Stimulated activated CD8-positive, alpha-beta memory T cell treated with anti-CD3 and anti-CD28 coated beads, Interleukin-4, amount 100 ng/mL, for 24 hours (primary cell): Measurements from ENCODE around the gene RPS17.
A peak's percentile ranks its signal among the peaks of the same experiment; 100 is the strongest.

Experiments
- DNase-seq: peaks from one replicate; pipeline ENCODE4 v3.0.0-alpha.2; 2020; ENCODE audit warnings: low read depth

The RPS17 gene

DNA sequence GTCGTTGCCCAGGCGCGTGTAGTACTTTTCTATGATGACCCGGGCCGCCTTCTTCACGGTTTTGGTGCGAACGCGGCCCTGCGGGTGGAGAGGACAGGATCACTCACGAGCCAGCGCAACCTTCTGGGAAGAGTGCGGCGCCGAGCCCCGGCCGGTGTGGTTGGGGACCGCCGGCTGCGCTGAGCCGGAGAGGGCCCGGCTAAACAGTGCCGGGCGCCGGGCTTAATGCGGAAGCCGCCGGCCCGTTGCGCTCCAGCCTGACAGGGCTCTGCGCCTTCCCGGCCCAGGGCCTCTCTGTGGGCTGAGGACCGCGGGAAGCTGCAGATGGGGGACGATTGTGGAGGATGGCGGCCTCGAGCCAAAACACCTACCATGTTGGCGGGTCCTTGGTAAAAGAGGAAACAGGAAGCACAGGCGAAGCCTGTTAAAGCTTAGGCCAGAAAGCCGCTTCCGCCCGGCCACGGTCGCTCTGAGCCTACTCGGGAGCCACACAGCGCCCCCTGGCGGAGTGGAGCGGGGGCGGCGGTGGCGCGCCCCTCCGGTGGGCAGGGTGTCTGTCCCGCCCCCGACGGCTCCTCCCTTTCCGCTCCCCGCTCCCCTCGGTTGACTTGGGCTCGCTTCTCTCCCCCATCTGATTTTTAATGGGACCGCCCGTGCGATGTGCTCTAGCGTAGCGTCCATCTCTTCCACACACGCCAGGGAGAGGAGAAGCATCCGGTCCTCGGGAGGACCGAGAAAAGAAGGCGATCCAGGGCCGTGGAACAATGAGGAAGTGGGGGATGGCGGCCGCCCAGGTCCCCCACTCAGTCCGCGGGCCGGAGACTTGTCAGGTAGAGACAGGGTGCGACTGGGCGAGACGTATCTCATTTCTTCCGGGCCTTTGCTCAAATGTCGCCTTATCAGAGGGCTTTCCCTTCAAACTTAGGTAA, at the start of gene RPS17:
Gene RPS17 (minus strand): TSS at position 403 of the 929 bp plus-strand sequence. CDS start 29 bp downstream, at position 374.
- peak; percentile 97 for DNase-seq

DNA sequence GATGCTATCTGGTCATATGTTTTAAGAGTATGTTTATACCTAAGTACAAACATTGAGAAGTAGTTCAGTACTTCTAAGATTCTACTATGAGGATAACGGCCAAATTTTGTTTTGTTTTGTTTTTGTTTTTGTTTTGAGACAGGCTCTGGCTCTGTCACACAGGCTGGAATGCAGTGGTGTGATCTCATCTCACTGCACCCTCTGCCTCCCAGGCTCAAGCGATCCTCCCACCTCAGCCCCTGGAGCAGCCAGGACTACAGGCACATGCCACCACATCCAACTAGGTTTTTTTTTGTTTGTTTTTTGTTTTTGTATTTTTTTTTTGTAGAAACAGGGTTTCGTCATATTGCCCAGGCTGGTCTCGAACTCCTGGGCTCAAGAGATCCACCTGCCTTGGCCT, 47.5 kb upstream of the RPS17 start:
- DNase-seq: no peak

DNA sequence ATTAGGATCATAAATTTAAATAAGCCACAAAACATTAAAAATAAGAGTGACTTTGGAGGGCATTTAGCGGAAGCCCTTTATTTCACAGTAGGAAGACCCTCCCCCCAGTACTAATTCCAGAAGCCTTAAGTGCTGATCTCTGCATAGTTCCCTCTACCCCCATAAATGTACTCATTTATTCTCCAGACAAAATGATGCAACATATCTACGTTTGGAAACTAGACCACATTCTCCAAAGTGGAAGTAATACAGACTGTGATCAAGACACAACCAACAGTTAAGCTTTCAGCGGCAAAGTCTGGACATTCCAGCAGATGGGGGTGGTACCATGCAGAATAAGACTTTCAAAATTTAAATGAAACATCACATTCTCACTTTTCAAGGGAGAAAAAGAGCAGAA, 44.8 kb upstream of the RPS17 start:
- DNase-seq: no peak

DNA sequence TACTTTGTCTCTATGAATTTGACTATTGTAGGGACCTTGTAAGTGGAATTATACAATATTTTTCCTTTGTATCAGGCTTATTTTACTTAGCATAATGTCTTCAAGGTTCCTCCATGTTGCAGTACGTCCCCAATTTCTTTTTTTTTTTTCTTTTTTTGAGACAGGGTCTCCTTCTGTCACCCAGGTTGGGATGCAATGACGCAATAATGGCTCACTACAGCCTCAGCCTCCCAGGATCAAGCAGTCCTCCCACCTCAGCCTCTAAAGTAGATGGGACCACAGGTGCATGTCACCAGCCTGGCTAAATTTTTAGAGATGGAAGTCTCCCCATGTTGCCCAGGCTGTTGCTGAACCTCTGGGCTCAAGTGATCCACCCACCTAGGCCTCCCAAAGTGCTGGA, 40.5 kb upstream of the RPS17 start:
- DNase-seq: no peak

DNA sequence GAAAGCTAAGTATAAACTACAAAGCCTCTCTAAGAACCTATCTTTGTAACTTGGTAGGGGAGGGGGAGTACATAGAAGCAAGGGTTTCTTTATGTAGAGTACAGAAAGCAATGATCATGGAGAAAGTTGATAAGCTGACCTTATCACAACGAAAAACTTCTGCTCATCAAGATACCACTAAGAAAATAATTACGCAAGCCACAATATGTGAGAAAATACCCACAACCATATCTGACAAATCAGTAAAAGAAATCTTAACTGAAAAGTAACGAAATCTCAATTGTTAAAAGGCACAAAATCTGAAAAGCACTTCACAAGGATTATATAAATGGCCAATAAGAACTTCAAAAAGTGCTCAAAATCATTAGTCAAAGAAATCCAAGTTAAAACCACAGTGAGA, 35.1 kb upstream of the RPS17 start:
- DNase-seq: no peak

DNA sequence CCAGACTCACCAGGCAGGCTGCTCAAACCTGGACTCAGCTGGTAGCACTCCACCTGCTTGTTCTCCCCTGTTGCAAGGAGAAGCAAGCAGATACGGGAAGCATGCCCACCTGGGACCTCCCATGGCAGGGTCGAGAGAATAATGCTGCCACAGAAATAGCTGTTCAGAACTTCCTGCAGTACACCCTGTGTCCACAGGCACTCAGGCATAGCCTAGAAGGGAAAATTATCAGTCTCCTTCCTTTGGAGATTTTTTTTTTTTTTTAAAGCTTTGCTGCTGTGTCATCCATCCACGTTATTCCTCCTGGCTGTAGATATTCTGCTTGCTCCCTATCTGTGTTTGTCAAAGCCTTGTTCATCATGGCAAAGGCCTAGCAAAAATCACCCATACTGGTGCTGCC, 32.7 kb upstream of the RPS17 start:
- no peak for DNase-seq

DNA sequence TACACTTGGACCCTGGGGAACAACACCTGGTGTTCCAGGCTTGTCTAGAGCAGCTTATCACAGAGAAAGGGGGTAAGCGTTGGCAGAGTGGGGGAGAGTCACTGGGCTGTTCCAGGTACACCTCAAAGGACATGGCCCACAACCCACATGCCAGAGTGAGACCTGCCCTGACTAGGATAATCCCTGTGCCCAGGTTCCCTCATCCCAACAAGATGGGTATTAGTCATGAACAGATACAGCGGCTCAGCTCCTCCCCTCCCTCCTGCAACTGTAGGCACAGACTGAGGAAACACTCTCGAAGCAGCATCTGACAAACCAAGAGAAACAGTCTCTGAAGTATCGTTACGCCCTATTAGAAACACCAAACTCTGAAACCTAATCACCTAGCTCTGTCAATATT, 32.1 kb upstream of the RPS17 start:
- no peak for DNase-seq

DNA sequence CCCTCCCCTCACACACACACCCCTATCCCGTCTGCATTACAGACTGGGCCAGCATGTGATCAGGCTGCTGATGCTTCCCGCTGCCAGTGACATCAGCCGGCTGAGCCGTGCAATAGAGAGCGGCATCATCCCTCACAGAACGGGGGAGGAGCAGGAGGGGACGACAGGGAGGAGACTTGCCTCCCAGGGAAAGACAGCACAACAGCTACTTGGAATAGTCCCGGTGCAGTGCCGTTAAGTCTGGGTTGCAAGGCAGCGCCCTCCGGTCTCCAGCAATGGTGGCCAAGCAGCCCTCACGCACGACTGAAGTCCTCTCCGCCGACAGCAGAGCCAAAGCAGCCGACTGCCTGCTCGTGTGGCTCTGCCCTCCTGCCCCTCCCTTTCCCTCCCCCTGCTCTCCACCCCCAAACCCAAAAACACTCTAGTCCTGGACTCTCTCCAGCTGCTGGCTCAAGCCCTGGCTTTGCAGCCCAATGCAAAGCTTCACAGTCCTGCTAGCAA, 31.5 kb upstream of the RPS17 start:
- DNase-seq: no peak

DNA sequence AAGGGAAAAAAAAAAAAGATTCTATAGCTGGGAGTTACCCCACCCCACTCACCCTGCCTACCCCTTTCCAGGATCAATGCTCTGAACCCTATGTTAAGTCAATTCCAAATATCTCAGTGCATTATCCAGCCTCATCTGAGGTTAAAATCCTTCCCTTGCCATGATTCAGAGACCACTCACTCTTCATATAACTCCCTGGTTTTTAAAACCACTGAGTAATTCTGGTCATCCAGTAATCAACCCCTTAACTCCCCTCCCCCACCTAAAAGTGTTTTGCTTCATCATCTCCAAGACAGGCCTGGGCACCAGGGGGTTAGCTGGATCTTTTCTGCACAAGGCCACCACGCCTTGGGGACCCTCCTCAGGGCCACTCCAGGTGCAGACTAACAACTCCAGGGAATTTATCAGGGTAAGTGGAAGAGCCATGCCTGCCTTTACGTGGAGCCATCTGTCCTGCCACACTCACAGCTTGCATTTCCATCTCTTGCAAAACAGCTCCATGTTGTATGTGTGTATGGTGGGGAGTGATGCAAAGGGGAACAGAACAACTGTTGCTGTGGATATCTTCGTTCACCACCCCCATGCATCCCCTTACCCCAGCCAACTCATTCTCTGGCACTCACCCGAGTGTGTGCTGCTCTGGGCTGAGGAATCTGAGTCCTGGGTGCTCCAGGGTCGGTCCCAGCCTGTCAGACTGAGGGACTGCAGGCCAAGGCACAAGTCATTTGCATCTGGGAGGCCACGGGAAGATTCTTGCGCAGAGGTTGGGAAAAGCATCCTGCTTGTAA, 30.7 kb upstream of the RPS17 start:
- no peak for DNase-seq

DNA sequence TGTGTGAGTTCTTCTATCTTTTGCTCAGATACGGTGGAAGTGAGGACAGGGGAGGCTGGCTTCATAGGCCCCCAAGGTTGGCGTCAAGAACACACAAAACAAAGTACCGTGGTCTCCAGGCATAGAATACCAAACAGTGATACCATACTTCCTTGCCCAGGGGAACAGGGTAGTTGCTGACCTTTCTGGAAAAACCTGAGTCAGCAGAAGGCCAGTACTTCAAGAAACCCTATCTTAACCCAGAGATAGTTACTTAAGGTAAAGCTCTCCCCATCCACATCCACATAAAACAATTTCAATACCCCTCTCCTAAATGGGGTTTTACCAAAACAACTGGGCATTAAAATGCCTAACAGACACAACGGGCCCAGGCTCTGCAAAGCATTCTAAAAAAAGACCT, 29.6 kb upstream of the RPS17 start:
- no peak for DNase-seq

DNA sequence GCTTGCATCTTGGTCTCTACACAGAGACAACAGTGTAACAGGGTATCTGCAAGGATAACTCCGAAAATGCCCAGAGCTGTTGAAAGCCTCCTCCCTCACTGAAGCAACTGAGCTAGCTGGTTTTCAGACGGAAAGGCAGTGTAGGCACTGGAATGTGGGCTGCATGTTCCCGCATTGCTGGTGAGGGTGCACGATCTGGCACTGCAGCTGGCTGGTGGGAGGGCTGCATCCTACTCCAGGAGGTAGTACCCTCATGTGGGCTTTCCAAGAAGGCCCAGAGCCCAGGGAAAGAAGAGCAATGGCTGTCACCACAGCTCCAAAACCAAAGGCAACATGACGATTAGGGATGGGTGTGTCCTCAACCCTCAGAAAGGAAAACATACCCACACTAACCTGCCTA, 28.7 kb upstream of the RPS17 start:
- DNase-seq: no peak

DNA sequence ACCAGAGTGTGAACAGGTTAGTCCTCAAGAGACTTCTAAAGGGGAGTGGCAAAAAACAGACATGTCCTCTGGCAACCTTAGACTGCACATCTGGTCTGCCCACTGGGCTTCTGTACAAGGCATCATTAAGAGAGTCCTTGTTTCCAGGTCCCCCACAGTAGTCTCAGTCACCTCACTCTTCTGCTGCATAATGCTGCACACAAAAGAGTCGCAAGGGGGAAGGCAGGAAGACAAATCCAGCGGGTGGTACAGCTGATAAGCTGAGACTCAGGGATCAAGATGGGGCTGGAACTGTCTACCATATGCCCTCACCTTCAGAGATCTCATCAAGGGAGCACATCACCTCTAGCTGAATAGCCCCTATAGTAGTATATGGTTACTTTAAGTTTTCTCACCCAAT, 27.4 kb upstream of the RPS17 start:
- no peak for DNase-seq

DNA sequence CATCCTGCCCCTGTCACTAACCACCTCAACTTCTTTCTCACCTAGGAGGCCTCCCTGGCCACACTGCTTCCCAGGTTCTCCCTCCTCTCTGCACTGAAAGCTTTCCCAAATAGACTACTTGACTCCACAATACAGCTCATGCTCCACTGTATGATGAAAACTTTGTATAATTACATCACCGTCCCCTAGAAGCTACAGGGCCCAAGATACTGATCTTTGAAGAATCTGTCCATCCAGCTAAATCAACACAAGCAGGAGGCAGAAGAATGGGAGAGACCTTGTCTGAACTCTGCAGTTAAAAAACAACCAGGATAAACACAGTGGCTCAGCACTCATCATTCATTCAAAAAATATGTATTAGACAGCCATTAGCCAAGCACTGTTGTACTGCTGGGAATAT, 26.4 kb upstream of the RPS17 start:
- DNase-seq: no peak

DNA sequence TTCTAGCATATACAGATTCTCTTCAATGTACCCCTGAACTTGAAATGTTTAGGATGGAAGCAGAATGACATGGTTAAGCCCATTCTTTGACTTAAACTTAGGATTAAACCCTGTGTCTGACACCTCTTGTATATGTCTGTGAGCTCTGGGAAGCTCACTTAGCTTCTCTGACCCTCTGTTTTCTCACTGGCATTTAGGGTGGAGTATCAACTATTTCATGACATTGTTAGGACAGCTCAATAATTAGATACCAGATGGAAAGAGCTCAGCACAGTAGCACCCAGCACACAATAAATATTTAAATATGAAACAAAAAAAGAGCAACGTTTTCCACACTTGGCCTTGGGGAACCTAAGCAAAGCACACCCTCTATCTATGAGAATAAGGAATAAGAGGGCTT, 18.2 kb upstream of the RPS17 start:
- no peak for DNase-seq

DNA sequence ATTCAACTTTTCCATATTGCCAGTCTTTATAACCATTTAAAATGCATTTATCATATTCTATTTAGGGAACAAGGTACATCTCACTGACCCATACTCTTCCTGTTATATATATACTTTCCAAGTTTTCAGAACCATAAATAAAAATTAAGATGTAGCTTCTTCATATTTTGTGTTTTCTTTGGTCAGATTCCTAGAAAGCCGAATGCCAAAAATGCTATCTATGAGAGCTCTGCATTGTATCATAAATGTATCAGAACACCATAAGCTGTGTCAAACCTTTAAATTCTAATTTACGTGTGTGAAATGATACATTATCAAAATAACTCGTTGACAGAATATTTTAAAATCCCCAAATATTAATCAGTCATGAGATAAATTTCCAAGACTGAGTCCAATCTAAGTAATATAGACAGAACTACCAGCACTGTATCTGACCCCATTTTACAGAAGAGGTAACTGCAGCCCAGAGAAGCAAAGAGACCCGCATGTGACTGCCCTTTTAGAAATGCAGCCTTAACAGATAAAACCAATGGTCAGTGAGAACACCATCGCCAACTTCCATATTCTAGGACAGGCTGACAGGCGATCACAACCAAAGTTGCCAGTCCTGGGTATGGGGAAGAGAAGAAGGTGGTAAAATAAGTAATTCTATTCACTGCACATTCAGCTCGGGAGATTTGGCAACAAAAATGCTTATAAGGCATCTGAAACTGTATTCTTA, 16.2 kb upstream of the RPS17 start:
- no peak for DNase-seq

DNA sequence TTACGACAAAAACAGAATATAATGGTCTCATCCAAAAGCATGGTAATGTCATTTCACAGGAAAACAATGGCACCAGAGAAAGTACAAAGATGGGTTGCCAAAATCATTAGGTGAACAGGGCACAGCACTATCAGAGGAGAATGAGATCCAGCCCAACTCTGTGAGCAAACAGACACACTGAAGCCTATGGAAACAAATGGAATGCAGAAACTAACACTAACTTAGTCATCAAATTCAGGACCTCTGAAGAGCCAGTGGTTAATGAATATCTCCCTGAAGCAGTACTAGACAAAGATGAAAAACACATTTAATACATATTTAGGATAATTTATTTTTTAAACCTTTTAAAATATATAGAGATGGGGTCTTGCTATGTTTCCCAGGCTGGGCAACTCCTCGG, 14.6 kb upstream of the RPS17 start:
- DNase-seq: no peak

DNA sequence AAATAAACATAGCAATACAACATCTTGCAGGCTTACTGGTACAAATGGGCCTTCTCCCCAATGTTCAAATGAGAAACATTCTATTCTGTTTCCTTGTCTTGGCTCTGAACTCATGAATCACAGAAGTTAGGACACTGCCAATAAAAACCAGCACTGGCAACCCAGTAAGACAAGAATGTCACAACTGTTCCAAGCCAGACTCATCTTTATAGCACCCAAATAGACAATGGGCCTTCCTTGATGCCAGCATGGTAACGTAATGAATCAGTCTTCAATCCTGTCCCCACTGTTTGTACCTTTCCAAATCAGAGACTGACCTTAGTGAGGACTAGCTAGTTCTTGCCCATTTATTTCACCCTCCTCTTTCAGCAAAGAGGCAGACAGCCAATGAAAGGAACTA, 14.1 kb upstream of the RPS17 start:
- DNase-seq: no peak

DNA sequence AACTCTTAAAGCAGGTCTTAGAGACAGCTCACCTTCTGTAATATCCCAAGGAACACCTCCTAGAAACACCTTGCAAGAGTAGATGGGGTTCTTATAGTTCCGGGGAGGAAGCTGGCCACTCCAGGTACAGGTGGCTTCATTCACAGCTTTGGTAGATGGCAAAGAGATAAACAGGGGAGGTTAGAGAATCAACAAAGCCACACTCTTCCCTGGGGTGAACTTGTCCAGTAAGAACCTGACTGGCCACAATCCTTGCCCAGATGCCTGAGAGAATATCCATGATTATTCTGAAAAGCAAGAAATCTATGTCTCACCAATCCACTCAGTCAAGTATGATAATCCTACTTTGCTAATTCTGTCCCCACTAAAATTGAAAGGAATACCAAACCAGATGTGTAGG, 13.6 kb upstream of the RPS17 start:
- DNase-seq: no peak

DNA sequence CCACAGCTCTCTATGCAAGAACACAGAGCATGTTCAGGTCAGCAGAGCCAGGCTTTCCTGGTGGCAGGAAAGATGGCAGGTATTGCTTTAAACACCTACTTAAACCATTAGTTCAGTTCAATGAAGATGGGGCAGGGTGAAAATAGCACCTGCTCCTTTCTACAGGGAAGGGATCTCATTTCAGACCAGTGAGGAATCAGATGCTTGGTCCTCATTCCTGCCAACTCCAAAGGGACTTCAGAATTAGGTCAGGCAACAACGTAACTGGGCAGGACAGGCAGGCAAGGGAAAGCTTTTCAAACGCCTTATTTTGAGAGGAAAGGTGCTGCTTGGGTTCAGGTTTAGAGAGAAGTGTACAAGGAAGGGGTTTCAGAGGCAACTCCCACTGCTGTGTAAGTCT, 12.6 kb upstream of the RPS17 start:
- no peak for DNase-seq

DNA sequence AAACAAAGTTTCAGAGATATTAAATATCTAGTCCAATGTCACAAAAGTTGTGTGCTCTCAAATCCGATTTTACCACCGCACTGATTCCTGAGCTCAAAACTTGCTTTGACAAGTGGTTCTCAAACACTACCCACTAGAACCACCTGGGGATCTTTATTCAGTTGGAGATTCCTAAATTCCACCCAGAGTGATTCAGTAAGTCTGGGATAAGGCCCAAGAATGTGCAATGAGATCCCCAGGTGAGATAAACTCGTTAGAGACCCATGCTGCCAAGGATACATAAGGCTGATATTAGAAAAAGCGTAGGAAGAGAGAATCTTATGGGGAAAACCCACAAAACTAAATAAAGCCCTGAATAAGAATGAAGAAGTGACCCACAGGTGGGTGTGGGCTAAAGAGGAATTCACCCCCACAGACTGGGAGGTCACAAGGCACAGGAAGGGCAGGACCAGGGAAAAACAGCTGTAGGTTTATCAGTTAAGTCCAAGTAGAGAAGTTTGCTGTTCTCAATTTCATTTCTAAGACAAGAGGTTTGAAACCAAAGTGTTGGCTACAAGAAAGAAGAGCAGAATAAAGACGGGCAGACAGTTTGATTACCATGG, 11.5 kb upstream of the RPS17 start:
- no peak for DNase-seq

DNA sequence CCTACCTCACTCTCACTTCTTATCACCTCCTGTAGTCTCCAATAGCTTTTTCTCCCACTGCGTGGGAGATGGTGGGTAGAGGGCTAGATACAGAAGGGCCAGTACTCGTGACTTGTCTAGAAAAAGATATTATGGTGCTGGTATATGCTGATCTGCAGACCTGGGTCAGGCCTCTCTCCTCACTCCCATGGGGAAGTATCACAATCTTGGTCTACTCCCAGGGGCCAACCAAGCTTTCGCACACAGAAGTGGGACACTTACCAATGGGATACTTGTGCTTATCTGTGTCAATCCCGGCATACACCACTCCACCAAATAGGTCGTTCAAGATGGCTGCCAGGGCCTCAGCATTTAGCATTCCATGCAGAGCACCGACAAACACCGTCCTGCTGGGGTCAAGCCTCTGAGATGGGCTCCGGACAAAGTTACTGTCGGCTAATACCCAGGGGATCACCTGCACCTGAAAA, 9.0 kb upstream of the RPS17 start:
- DNase-seq: no peak

DNA sequence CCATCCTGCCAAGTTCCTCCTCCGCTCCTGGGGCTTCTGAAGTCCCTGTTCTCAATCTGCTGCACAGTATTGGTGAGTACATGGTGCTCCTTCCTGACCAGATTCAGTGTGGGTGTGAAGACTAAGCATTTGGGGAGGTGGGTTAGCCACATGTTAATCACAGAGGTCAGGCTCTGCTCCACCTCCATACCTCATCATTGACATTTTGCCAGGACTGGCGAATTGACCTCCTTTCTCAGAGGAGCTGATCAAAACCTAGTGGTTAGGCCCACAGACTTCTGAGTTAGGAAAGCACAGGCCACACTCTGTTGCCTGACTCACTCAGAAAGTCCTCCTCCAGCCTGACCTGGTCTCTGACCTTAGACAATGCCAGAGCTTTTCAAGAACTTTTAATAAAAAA, 8.4 kb upstream of the RPS17 start:
- no peak for DNase-seq
